ENCODE measurements around the gene PARP16. TPM values are rescaled to one million over a fixed set of nuclear protein-coding genes. Genes with fewer than 3 reads are reported as not detected.

Gene PARP16
- total and polyA plus RNA-seq, 9 of the 15 experiments (the other 6 are each of a cell fraction or from before 2014, with no cell fraction given): 3.0 to 9.9 (median 5.8) TPM

DNA sequence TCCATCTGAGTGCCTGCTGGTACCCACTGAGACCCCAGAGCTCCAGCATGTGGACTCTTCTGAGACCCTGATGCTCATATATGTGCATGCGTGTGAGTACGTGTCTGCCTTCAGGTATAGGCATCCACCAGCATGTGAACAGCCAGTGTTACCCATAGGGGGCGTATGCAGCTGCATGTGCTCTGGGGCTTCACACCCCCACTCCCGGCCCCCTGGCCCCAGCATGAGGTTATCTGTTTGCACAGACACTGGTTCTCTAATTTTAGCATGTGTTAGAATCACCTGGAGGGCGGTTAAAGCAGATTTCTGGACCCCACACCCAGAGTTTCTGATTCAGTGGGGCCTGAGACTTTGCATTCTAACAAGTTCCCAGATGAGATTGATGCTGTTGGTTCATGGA is 74.6 kb downstream of the PARP16 start (continued):
- TF ChIP-seq, protein P1, sequence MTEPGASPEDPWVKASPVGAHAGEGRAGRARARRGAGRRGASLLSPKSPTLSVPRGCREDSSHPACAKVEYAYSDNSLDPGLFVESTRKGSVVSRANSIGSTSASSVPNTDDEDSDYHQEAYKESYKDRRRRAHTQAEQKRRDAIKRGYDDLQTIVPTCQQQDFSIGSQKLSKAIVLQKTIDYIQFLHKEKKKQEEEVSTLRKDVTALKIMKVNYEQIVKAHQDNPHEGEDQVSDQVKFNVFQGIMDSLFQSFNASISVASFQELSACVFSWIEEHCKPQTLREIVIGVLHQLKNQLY (CRISPR knock-in tag; conservative IDR thresholded peaks at IDR 0.05): no peak
- no peak for TF ChIP-seq NR2F6 (CRISPR knock-in tag; IDR thresholded peaks at IDR 0.05)
- no peak for TF ChIP-seq KHSRP (IDR thresholded peaks at IDR 0.05)
- TF ChIP-seq, protein P2, sequence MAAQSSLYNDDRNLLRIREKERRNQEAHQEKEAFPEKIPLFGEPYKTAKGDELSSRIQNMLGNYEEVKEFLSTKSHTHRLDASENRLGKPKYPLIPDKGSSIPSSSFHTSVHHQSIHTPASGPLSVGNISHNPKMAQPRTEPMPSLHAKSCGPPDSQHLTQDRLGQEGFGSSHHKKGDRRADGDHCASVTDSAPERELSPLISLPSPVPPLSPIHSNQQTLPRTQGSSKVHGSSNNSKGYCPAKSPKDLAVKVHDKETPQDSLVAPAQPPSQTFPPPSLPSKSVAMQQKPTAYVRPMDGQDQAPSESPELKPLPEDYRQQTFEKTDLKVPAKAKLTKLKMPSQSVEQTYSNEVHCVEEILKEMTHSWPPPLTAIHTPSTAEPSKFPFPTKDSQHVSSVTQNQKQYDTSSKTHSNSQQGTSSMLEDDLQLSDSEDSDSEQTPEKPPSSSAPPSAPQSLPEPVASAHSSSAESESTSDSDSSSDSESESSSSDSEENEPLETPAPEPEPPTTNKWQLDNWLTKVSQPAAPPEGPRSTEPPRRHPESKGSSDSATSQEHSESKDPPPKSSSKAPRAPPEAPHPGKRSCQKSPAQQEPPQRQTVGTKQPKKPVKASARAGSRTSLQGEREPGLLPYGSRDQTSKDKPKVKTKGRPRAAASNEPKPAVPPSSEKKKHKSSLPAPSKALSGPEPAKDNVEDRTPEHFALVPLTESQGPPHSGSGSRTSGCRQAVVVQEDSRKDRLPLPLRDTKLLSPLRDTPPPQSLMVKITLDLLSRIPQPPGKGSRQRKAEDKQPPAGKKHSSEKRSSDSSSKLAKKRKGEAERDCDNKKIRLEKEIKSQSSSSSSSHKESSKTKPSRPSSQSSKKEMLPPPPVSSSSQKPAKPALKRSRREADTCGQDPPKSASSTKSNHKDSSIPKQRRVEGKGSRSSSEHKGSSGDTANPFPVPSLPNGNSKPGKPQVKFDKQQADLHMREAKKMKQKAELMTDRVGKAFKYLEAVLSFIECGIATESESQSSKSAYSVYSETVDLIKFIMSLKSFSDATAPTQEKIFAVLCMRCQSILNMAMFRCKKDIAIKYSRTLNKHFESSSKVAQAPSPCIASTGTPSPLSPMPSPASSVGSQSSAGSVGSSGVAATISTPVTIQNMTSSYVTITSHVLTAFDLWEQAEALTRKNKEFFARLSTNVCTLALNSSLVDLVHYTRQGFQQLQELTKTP (IDR thresholded peaks at IDR 0.05; ENCODE audit: low read depth in 1 of 2, partially characterized antibody in 2 of 2): no peak
- peak in 1 of 2 experiments; percentile 42; a peak in 1 of 4 replicates for TF ChIP-seq SRF (CRISPR knock-in tag; IDR thresholded peaks at IDR 0.05)
- TF ChIP-seq TAF7 (tag; IDR thresholded peaks at IDR 0.05): no peak
- peak; percentile 80 for TF ChIP-seq ARID1B (IDR thresholded peaks at IDR 0.05)
- TF ChIP-seq, protein P3, sequence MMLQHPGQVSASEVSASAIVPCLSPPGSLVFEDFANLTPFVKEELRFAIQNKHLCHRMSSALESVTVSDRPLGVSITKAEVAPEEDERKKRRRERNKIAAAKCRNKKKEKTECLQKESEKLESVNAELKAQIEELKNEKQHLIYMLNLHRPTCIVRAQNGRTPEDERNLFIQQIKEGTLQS (IDR thresholded peaks at IDR 0.05): 0 out of 2 replicates have a peak, but pooled peaks have one; percentile 8
- TF ChIP-seq, protein P3 (CRISPR knock-in tag; conservative IDR thresholded peaks at IDR 0.05): 0 out of 2 replicates have a peak, but pooled peaks have one; percentile 43
- TF ChIP-seq, protein P4, sequence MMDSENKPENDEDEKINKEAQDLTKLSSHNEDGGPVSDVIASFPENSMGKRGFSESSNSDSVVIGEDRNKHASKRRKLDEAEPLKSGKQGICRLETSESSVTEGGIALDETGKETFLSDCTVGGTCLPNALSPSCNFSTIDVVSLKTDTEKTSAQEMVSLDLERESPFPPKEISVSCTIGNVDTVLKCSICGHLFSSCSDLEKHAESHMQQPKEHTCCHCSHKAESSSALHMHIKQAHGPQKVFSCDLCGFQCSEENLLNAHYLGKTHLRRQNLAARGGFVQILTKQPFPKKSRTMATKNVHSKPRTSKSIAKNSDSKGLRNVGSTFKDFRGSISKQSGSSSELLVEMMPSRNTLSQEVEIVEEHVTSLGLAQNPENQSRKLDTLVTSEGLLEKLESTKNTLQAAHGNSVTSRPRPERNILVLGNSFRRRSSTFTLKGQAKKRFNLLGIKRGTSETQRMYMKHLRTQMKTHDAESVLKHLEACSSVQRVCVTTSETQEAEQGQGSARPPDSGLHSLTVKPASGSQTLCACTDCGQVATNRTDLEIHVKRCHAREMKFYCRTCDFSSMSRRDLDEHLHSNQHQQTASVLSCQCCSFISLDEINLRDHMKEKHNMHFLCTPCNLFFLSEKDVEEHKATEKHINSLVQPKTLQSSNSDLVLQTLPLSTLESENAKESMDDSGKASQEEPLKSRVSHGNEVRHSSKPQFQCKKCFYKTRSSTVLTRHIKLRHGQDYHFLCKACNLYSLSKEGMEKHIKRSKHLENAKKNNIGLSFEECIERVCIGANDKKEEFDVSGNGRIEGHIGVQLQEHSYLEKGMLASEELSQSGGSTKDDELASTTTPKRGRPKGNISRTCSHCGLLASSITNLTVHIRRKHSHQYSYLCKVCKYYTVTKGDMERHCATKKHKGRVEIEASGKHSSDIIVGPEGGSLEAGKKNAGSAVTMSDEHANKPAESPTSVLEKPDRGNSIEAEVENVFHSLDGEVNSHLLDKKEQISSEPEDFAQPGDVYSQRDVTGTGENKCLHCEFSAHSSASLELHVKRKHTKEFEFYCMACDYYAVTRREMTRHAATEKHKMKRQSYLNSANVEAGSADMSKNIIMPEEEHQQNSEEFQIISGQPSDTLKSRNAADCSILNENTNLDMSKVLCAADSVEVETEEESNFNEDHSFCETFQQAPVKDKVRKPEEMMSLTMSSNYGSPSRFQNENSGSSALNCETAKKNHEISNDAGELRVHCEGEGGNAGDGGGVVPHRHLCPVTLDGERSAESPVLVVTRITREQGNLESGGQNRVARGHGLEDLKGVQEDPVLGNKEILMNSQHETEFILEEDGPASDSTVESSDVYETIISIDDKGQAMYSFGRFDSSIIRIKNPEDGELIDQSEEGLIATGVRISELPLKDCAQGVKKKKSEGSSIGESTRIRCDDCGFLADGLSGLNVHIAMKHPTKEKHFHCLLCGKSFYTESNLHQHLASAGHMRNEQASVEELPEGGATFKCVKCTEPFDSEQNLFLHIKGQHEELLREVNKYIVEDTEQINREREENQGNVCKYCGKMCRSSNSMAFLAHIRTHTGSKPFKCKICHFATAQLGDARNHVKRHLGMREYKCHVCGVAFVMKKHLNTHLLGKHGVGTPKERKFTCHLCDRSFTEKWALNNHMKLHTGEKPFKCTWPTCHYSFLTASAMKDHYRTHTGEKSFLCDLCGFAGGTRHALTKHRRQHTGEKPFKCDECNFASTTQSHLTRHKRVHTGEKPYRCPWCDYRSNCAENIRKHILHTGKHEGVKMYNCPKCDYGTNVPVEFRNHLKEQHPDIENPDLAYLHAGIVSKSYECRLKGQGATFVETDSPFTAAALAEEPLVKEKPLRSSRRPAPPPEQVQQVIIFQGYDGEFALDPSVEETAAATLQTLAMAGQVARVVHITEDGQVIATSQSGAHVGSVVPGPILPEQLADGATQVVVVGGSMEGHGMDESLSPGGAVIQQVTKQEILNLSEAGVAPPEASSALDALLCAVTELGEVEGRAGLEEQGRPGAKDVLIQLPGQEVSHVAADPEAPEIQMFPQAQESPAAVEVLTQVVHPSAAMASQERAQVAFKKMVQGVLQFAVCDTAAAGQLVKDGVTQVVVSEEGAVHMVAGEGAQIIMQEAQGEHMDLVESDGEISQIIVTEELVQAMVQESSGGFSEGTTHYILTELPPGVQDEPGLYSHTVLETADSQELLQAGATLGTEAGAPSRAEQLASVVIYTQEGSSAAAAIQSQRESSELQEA (IDR thresholded peaks at IDR 0.05; ENCODE audit: low read depth): no peak
- no peak for TF ChIP-seq ZNF24 (IDR thresholded peaks at IDR 0.05)
- no peak for TF ChIP-seq PCBP2 (IDR thresholded peaks at IDR 0.05; ENCODE audit: low read depth, low read length, poor library complexity, severe bottlenecking)
- no peak for TF ChIP-seq ZNF217 (CRISPR knock-in tag; IDR thresholded peaks at IDR 0.05)
- TF ChIP-seq DMBX1 (CRISPR knock-in tag; IDR thresholded peaks at IDR 0.05; ENCODE audit: borderline replicate concordance): no peak
- no peak for TF ChIP-seq ELF1 (tag; IDR thresholded peaks at IDR 0.05)

Measured in K562 (cell line).